T-helper 2 cell treated with Interferon-gamma antibody and Interleukin-4, amounts not matched to agents 100 ng/mL and 5 ng/mL, for 36 hours (primary cell): ENCODE data around the gene TOM1L2. TPM values are rescaled to one million over a fixed set of nuclear protein-coding genes. Genes with fewer than 3 reads are reported as not detected.
"Not testable (repeated sequence)": the region's sequence is repeated elsewhere in the genome, so short reads cannot be mapped to it uniquely, and the experiment has no call there.

Experiments used
- intact Hi-C: fragments of 100-400 bp; cut with micrococcal nuclease; formaldehyde crosslinking; loops from one replicate; pipeline ENCODE4 v1.15.1; 2023
- total RNA-seq: library from RNA; stranded (reverse); gene quantifications from 2 replicates; pipeline ENCODE4 v1.2.3, GENCODE V29; 2022

The TOM1L2 gene
- total RNA-seq, 1 donor from 2014 or later, result 27.9 TPM

GRCh38 chr17:17811381-17812210 is 160.6 kb downstream of the TOM1L2 start:
- intact Hi-C loops, result loop anchor here (1.0 kb wide), 1 partner anchor 49 kb away; no protein-coding TSS in a partner anchor

- intact Hi-C loops, result no loop called here
Measured at GRCh38 chr17:17810895-17811248, 161.3 kb downstream of the TOM1L2 start.

- intact Hi-C loops, result no loop called here
Measured at GRCh38 chr17:17810084-17810894, 161.9 kb downstream of the TOM1L2 start.

GRCh38 chr17:17809531-17810083 is 162.6 kb downstream of the TOM1L2 start:
- intact Hi-C loops, result no loop called here

DNA sequence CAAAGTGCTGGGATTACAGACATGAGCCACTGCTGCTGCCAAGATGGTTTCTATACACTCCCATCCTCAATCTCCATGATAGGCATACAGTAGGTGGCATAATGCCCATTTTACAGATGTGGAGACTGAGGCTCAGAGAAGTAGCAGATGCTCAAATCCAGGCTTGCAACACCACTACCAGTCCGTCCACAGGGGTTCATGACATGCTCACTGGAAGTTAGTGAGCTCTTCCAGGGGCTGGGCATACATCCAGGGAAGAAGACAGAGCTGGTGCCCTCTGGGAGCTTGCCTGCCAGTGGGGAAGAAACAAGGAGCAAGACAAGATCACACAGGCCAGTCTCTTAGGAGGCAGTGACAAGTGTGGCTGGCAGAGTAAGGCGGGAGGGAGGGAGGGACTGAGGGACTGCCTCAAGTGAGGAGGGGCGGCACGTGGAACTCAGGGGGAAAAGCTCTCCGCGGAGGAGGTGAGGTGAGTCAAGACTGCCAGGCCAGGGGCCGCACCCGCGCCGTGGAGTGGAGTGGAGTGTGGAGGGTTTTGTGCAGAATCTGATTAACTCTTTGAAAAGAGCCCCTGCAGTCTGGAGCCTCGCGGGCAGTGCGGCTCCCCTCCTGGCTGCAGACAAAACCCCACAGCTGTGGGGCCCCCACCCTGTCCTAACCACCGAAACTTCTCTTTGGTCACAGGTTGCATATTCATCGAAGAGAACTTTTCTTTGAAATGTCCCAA is 163.3 kb downstream of the TOM1L2 start:
- intact Hi-C loops, result no loop called here

DNA sequence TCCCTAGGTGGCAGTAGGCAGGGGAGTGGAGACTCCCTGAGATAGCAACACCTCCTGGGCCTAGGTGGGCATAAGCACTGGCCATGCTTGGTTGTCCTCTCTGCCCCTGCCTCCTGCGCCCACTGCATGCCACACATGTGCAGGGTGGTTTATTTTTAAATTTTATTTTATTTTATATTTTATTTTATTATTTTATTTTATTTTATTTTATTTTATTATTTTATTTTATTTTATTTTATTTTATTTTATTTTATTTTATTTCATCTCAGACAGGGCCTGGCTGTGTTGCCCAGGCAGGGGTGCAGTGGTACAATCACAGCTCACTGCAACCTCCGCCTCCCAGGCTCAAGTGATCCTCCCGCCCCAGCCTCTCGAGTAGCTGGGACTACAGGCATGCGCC is 164.0 kb downstream of the TOM1L2 start:
- intact Hi-C loops, result not testable (repeated sequence)

- intact Hi-C loops, result no loop called here
Measured at GRCh38 chr17:17807440-17807839, 164.8 kb downstream of the TOM1L2 start.

- intact Hi-C loops, result no loop called here
Measured at GRCh38 chr17:17806611-17807274, 165.5 kb downstream of the TOM1L2 start.

DNA sequence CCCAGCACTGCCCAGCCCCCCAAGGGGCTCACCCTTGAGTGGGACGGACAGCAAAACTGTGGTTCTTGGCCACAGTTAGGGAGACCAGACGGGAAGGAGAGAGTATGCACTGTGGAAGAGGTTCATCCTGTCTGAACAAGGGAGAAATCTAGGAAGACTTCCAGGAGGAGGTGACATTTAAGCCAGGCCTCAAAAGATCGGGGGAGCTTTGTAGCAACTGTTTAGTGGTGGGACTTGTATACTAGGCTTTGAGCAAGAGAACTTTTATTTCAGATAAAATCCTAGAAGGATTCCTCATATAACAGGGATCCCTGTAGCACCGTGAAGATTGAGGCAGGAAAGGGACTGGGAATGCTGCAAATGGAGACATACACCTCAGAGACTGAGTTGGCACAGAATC is 166.2 kb downstream of the TOM1L2 start:
- intact Hi-C loops, result no loop called here

DNA sequence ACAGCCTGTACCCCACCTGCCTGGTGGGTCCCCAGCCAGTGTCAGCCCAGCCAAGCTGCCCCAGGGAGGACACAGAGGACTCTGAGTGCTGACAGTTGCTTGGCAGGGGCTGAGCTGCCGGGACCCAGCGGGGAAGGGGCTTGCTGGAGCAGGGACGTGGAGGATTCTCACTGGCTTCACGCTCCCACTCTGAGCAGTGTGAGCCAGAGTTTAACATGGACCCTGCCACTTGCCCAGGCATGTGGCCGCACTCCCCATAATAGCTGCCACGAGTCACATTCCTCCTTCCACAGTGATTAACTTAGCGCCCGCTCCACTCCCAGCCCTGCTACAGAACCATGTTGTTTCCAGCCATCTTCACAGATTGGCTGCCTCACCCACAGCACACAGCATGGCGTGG is 166.6 kb downstream of the TOM1L2 start:
- intact Hi-C loops, result no loop called here

DNA sequence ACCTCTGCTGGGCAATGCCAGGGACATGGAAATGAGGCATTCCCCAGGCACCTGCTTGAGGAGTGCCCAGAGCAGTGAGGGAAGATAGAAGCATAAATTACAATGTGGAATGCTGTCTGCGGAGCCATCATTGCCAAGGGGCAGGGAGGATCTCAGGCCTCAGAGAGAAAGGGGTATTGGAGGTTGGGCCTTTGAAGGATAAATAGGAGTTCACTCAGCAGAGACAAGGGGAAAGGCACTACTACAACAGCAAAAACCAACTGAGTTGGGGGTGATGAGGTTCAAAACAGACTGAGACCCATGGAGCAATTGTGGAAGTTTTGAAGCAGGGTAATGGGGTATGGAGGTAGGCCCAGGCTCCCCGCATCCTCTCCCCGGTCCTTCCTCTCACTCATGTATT is 168.2 kb downstream of the TOM1L2 start:
- intact Hi-C loops, result no loop called here

GRCh38 chr17:17801800-17802481 is 170.3 kb downstream of the TOM1L2 start:
- intact Hi-C loops, result no loop called here

GRCh38 chr17:17800504-17801021 is 171.6 kb downstream of the TOM1L2 start:
- intact Hi-C loops, result no loop called here

- intact Hi-C loops, result no loop called here
Measured at GRCh38 chr17:17798573-17799255, 173.5 kb downstream of the TOM1L2 start.

GRCh38 chr17:17798010-17798556 is 174.1 kb downstream of the TOM1L2 start:
- intact Hi-C loops, result no loop called here

DNA sequence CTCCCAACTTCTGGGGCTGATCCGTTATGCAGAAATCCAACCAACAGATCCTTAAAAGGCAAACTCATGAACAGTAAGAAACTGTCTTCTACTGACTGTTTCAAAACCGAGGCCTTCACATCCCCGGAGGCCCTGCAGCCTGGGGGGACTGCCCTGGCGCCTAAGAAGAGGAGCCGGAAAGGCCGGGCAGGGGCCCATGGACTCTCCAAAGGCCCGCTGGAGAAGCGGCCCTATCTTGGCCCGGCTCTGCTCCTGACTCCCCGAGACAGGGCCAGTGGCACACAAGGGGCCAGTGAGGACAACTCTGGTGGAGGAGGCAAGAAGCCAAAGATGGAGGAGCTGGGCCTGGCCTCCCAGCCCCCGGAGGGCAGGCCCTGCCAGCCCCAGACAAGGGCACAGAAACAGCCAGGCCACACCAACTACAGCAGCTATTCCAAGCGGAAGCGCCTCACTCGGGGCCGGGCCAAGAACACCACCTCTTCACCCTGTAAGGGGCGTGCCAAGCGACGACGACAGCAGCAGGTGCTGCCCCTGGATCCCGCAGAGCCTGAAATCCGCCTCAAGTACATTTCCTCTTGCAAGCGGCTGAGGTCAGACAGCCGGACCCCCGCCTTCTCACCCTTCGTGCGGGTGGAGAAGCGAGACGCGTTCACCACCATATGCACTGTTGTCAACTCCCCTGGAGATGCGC is 174.9 kb downstream of the TOM1L2 start:
- intact Hi-C loops, result no loop called here

DNA sequence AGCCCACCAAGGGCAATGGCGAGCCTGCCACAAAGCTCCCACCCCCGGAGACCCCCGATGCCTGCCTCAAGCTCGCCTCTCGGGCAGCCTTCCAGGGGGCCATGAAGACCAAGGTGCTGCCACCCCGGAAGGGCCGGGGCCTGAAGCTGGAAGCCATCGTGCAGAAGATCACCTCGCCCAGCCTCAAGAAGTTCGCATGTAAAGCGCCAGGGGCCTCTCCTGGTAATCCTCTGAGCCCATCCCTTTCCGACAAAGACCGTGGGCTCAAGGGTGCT is 175.5 kb downstream of the TOM1L2 start:
- intact Hi-C loops, result no loop called here

DNA sequence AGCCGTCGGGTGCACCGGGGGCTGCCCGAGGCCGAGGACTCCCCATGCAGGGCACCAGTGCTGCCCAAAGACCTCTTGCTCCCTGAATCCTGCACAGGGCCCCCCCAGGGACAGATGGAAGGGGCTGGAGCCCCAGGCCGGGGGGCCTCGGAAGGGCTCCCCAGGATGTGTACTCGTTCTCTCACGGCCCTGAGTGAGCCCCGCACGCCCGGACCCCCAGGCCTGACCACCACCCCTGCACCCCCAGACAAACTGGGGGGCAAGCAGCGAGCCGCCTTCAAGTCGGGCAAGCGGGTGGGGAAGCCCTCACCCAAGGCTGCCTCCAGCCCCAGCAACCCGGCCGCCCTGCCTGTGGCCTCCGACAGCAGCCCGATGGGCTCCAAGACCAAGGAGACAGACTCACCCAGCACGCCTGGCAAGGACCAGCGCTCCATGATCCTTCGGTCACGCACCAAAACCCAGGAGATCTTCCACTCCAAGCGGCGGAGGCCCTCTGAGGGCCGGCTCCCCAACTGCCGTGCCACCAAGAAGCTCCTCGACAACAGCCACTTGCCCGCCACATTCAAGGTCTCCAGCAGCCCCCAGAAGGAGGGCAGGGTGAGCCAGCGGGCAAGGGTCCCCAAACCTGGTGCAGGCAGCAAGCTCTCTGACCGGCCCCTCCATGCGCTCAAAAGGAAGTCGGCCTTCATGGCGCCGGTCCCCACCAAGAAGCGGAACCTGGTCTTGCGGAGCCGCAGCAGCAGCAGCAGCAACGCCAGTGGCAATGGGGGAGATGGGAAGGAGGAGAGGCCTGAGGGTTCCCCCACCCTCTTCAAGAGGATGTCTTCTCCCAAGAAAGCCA is 176.0 kb downstream of the TOM1L2 start:
- intact Hi-C loops, result no loop called here
